Progenitor cell of endocrine pancreas (in vitro differentiated cells): ENCODE measurements around the gene CLASP1. TPM values are rescaled to one million over a fixed set of nuclear protein-coding genes. Genes with fewer than 3 reads are reported as not detected.
A peak's percentile ranks its signal among the peaks of the same experiment; 100 is the strongest.

Source experiments
- DNase-seq: peaks from one replicate; pipeline ENCODE4 v3.0.0; 2021; ENCODE audit warnings: low spot score; ENCODE audit not compliant: unreplicated experiment
- H3K27ac Mint-ChIP-seq: 2 replicates; pipeline ENCODE4 v1.8.0; 2021; ENCODE audit warnings: mild to moderate bottlenecking, moderate library complexity, mixed read lengths
- H3K27me3 Mint-ChIP-seq: 2 replicates; pipeline ENCODE4 v1.8.0; 2021; ENCODE audit warnings: mixed read lengths
- H3K36me3 Mint-ChIP-seq: 2 replicates; pipeline ENCODE4 v1.8.0; 2022; ENCODE audit warnings: mixed read lengths; ENCODE audit not compliant: insufficient read depth
- H3K4me1 Mint-ChIP-seq: 2 replicates; pipeline ENCODE4 v1.8.0; 2021; ENCODE audit warnings: low read depth, mixed read lengths
- H3K4me3 Mint-ChIP-seq: 2 replicates; pipeline ENCODE4 v1.8.0; 2021; ENCODE audit warnings: low read depth, mild to moderate bottlenecking, moderate library complexity, mixed read lengths
- H3K9me3 Mint-ChIP-seq: 2 replicates; pipeline ENCODE4 v1.8.0; 2021; ENCODE audit warnings: low read depth, mixed read lengths
- total RNA-seq: library from RNA; stranded (reverse); gene quantifications from 2 replicates; pipeline ENCODE4 v1.2.1, GENCODE V29; 2021
- TF ChIP-seq, protein P1 (sequence below): fragments of 200-600 bp; sonication (generic); IDR thresholded peaks from one replicate; pipeline ENCODE4 v1.5.0; 2021; ENCODE audit warnings: antibody characterized with exemption, mild to moderate bottlenecking; ENCODE audit not compliant: unreplicated experiment

CLASP1 gene
- total RNA-seq, 1 donor from 2014 or later = 102 TPM

DNA sequence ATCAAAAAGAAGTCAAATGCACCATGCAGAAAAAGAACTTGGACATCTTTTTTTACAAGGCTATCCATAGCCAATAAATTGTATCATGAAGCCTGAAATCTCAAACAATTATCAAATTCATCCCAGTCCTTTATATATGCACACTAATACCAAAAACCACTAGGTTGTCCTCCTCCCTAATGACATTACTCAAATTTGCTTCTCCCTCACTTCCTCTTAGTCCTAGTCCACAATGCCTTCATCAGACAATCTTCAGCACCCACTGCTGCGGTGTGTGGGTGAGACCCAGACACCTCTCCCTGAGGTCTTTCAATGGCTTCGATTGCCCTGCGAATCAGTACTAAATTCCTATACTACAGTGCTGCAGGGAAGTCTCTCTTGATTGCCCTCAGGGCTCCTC, 58.1 kb downstream of the CLASP1 start:
- Mint-ChIP-seq H3K27ac (no peak overlapping the region), H3K4me3 (no peak overlapping the region), H3K4me1 (peaks cover 15% of the 10 kb centered on the region), H3K36me3 (peaks cover 11% of the 10 kb centered on the region), H3K27me3 (no peaks in the 10 kb centered on the region), H3K9me3 (no peaks in the 10 kb centered on the region)
- DNase-seq = no peak
- TF ChIP-seq, protein P1, sequence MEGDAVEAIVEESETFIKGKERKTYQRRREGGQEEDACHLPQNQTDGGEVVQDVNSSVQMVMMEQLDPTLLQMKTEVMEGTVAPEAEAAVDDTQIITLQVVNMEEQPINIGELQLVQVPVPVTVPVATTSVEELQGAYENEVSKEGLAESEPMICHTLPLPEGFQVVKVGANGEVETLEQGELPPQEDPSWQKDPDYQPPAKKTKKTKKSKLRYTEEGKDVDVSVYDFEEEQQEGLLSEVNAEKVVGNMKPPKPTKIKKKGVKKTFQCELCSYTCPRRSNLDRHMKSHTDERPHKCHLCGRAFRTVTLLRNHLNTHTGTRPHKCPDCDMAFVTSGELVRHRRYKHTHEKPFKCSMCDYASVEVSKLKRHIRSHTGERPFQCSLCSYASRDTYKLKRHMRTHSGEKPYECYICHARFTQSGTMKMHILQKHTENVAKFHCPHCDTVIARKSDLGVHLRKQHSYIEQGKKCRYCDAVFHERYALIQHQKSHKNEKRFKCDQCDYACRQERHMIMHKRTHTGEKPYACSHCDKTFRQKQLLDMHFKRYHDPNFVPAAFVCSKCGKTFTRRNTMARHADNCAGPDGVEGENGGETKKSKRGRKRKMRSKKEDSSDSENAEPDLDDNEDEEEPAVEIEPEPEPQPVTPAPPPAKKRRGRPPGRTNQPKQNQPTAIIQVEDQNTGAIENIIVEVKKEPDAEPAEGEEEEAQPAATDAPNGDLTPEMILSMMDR = no peak

DNA sequence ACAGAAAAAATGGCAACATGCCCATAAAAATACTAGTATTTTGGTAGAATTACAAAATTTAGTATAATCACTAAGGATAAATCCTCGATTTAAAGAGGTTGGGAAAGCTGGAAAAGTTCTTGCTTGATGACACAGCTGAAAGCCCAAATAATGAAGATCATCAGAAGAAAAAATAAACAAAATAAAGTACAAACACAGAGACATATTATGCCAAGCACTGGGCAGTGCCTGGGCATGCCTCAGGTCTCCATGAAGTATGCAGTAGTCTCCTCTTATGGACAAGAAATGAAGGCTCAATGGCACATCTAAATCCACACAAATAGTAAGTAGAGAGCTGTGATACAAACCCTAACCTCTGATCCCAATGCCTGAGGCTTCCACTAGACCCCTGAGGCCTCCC, 60.9 kb downstream of the CLASP1 start:
- H3K4me1 Mint-ChIP-seq = peaks cover 1% of the 10 kb centered on the region
- no peak for DNase-seq
- peaks cover 8% of the 10 kb centered on the region for H3K36me3 Mint-ChIP-seq
- H3K9me3 Mint-ChIP-seq = no peaks in the 10 kb centered on the region
- no peak overlapping the region for H3K4me3 Mint-ChIP-seq
- no peaks in the 10 kb centered on the region for H3K27me3 Mint-ChIP-seq
- H3K27ac Mint-ChIP-seq = peak overlapping the region; percentile 33
- TF ChIP-seq, protein P1 = no peak

DNA sequence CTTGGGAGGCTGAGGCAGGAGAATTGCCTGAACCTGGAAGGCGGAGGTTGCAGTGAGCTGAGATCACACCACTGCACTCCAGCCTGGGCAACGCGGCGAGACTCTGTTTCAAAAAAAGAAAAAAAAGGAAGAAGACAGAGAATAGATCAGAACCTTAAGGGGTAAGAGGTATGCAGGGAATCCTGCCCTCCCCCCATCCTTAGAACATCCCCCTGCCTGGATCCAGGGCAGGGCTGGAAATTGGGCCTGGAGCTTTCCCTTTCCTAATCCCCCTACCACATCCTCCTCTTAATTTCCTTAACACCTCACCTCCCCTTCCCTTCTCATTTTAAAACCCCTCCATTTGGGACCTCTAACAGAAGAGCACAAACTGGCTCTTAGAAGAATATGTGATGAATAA, 62.1 kb downstream of the CLASP1 start:
- no peaks in the 10 kb centered on the region for H3K9me3 Mint-ChIP-seq
- H3K36me3 Mint-ChIP-seq = peaks cover 8% of the 10 kb centered on the region
- H3K27ac Mint-ChIP-seq = no peak overlapping the region
- H3K27me3 Mint-ChIP-seq = no peaks in the 10 kb centered on the region
- H3K4me1 Mint-ChIP-seq = no peaks in the 10 kb centered on the region
- DNase-seq = no peak
- no peak overlapping the region for H3K4me3 Mint-ChIP-seq
- TF ChIP-seq, protein P1 = no peak

DNA sequence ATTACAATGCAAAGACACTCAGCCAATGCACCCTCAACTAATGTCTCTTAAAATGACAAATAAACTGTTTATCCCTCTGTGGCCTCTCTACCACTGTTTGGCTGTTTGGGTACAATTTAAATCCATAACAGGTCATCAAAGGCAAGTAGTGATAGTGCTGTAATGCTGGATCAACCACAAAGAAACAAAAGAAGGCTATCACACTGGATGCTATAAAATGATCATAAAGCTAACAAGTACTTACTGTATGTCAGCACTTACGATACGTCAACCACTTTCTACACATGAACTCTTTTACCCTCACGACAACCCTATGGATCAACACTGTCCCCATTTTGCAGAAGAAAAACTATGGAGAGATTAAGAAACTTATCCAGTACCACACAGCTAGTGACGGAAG, 64.5 kb downstream of the CLASP1 start:
- no peaks in the 10 kb centered on the region for H3K27me3 Mint-ChIP-seq

DNA sequence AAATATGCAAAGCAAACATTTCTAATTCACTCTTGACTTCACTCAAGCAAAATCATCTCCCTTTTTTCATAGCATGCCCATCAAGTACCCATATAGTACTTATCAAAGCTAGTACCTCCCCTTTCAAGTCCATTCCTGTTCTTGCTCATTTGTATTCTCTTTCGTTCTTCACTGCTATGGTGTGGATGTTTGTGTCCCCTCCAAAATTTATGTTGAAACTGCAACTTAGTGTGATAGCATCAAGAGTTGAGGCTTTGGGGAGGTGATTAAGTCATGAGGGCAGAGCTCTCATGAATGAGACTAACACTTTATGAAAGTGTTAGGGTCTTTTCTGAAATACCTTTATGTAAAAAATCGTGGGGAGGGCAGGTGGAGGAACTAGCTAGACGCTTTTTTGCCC, 65.7 kb downstream of the CLASP1 start:
- no peak overlapping the region for H3K4me3 Mint-ChIP-seq
- no peaks in the 10 kb centered on the region for H3K27me3 Mint-ChIP-seq
- H3K4me1 Mint-ChIP-seq = peaks cover 10% of the 10 kb centered on the region
- no peaks in the 10 kb centered on the region for H3K9me3 Mint-ChIP-seq
- H3K36me3 Mint-ChIP-seq = peaks cover 3% of the 10 kb centered on the region
- DNase-seq = no peak
- H3K27ac Mint-ChIP-seq = no peak overlapping the region
- TF ChIP-seq, protein P1 = no peak

More for the DNA sequence above, 64.5 kb downstream of the CLASP1 start:
- H3K36me3 Mint-ChIP-seq = peaks cover 6% of the 10 kb centered on the region
- no peaks in the 10 kb centered on the region for H3K9me3 Mint-ChIP-seq
- H3K27ac Mint-ChIP-seq = no peak overlapping the region
- TF ChIP-seq, protein P1 = no peak
- no peak for DNase-seq
- H3K4me3 Mint-ChIP-seq = no peak overlapping the region
- peaks cover 7% of the 10 kb centered on the region for H3K4me1 Mint-ChIP-seq
